Endothelial cell of umbilical vein (primary cell): ENCODE data around the gene VSTM2B. TPM values are rescaled to one million over a fixed set of nuclear protein-coding genes. Genes with fewer than 3 reads are reported as not detected.

Experiments used
- BruUV-seq: library from RNA; stranded (reverse); fragments of 400-500 nt; replicated peaks from 2 replicates; lab custom pipeline; 2021; lab: Mats Ljungman, UMichigan
- CTCF ChIA-PET: fragments of 300-600, 350-600 bp; sonication (Branson Sonifier 250); formaldehyde crosslinking; loops from one replicate; lab custom pipeline; 2021; ENCODE audit warnings: antibody characterized with exemption, inconsistent platforms; lab: Charles Lee
- POLR2A ChIA-PET: fragments of 300-600, 350-600 bp; sonication (Branson Sonifier 250); formaldehyde crosslinking; loops from one replicate; lab custom pipeline; 2021; ENCODE audit warnings: antibody characterized with exemption, inconsistent platforms; lab: Charles Lee
- DNase-seq: peaks from one replicate; pipeline ENCODE4 v3.0.0-alpha.2; 2011; ENCODE audit warnings: low read depth, low spot score
- FAIRE-seq: peaks from 2 replicates; lab custom pipeline; 2011; peaks lifted over from hg19 to GRCh38; lab: Jason Lieb, UNC
- H2AFZ ChIP-seq: 2 replicates; pipeline ENCODE4 v1.6.0; 2012; ENCODE audit warnings: low read depth, low read length, control low read depth, inconsistent platforms
- H3K27ac ChIP-seq: 2 replicates; pipeline ENCODE4 v1.5.1; 2011; ENCODE audit warnings: low read depth, mild to moderate bottlenecking, control low read depth, low read length, moderate library complexity; ENCODE audit not compliant: insufficient read depth
- H3K27me3 ChIP-seq, 2 experiments: 2 replicates each; pipeline versions ENCODE4 v1.6.0 to v1.6.1; 2011; ENCODE audit warnings: low read length in 2 of 2, mixed read lengths in 1 of 2; ENCODE audit not compliant: control insufficient read depth in 2 of 2, insufficient read depth in 2 of 2
- H3K36me3 ChIP-seq, 2 experiments: 2 replicates in 1 of 2; 3 replicates in 1 of 2; pipeline ENCODE4 v1.5.1; 2011; ENCODE audit warnings: low read length in 2 of 2, mild to moderate bottlenecking in 1 of 2, moderate library complexity in 1 of 2; ENCODE audit not compliant: control insufficient read depth in 2 of 2, insufficient read depth in 2 of 2; ENCODE audit errors: extremely low read depth in 1 of 2
- H3K4me1 ChIP-seq: 3 replicates; pipeline ENCODE4 v1.5.1; 2011; ENCODE audit warnings: mild to moderate bottlenecking, low read length; ENCODE audit not compliant: control insufficient read depth, insufficient read depth; ENCODE audit errors: extremely low read depth
- H3K4me2 ChIP-seq: 2 replicates; pipeline ENCODE4 v1.6.1; 2011; ENCODE audit warnings: low read length, control low read depth, mixed read lengths; ENCODE audit not compliant: insufficient read depth
- H3K4me3 ChIP-seq, 3 experiments: fragments of 200-600 bp in 1 of 3; sonication (generic), shearing (Covaris generic) in 1 of 3; replicated peaks in 1 of 3; 2 replicates each; pipeline ENCODE4 v1.5.1; 2011 to 2016; ENCODE audit warnings: control low read depth in 3 of 3, low read length in 3 of 3, mild to moderate bottlenecking in 2 of 3, inconsistent platforms in 1 of 3, low read depth in 1 of 3, moderate library complexity in 1 of 3; ENCODE audit not compliant: insufficient read depth in 1 of 3
- H3K79me2 ChIP-seq: 2 replicates; pipeline ENCODE4 v1.6.0; 2012; ENCODE audit warnings: low read length, inconsistent platforms; ENCODE audit not compliant: control insufficient read depth, insufficient read depth
- H3K9ac ChIP-seq: replicated peaks from 2 replicates; pipeline ENCODE3; 2011; ENCODE audit warnings: low read length, control low read depth; ENCODE audit not compliant: insufficient read depth; ENCODE audit errors: extremely low read depth
- H3K9me1 ChIP-seq: replicated peaks from 3 replicates; pipeline ENCODE4 v1.6.0; 2011; ENCODE audit warnings: mild to moderate bottlenecking, low read length; ENCODE audit not compliant: control insufficient read depth, insufficient read depth; ENCODE audit errors: extremely low read depth
- H3K9me3 ChIP-seq: replicated peaks from 2 replicates; pipeline ENCODE4 v1.5.1; 2012; ENCODE audit warnings: low read length, inconsistent platforms; ENCODE audit not compliant: control insufficient read depth, insufficient read depth
- H4K20me1 ChIP-seq: replicated peaks from 2 replicates; pipeline ENCODE3; 2011; ENCODE audit warnings: mild to moderate bottlenecking, low read length; ENCODE audit not compliant: control insufficient read depth, insufficient read depth; ENCODE audit errors: extremely low read depth
- CTCF ChIP-seq, 2 donors: IDR thresholded peaks; 1 replicate in 1 of 2; 2 replicates in 1 of 2; pipeline ENCODE4 v1.5.1; 2011; ENCODE audit warnings: low read length in 2 of 2, mild to moderate bottlenecking in 2 of 2, moderate library complexity in 2 of 2, control low read depth in 1 of 2, inconsistent platforms in 1 of 2, low read depth in 1 of 2; ENCODE audit not compliant: insufficient read depth in 1 of 2; ENCODE audit errors: extremely low read depth in 1 of 2
- EZH2 ChIP-seq: IDR thresholded peaks from 2 replicates; pipeline ENCODE4 v1.6.1; 2012; ENCODE audit warnings: borderline replicate concordance, low read depth, mild to moderate bottlenecking, moderate library complexity, low read length, inconsistent platforms; ENCODE audit not compliant: severe bottlenecking
- FOS ChIP-seq: IDR thresholded peaks from 2 replicates; pipeline ENCODE4 v1.6.1; 2011; ENCODE audit warnings: mild to moderate bottlenecking, low read length, moderate library complexity, borderline replicate concordance; ENCODE audit not compliant: insufficient read depth
- GATA2 ChIP-seq: IDR thresholded peaks from 2 replicates; pipeline ENCODE4 v1.7.0; 2011; ENCODE audit warnings: low read depth, mild to moderate bottlenecking, moderate library complexity, mixed read lengths, low read length; ENCODE audit not compliant: insufficient read length, insufficient read depth
- JUN ChIP-seq: IDR thresholded peaks from 2 replicates; pipeline ENCODE4 v1.6.1; 2011; ENCODE audit warnings: borderline replicate concordance, low read depth; ENCODE audit not compliant: insufficient read length, insufficient read depth
- MAX ChIP-seq: IDR thresholded peaks from 2 replicates; pipeline ENCODE4 v1.6.1; 2011; ENCODE audit not compliant: insufficient read depth, insufficient read length
- MYC ChIP-seq: IDR thresholded peaks from one replicate; pipeline ENCODE4 v1.6.1; 2011; ENCODE audit warnings: mild to moderate bottlenecking, low read depth, low read length
- POLR2A ChIP-seq: IDR thresholded peaks from 2 replicates; pipeline ENCODE4 v1.6.1; 2012; ENCODE audit warnings: low read depth, mild to moderate bottlenecking, control low read depth, low read length
- POLR2AphosphoS5 ChIP-seq: IDR thresholded peaks from 2 replicates; pipeline ENCODE4 v1.6.1; 2012; ENCODE audit warnings: low read depth, mild to moderate bottlenecking, control low read depth, low read length, moderate library complexity; ENCODE audit not compliant: insufficient read depth
- dilution Hi-C: fragments of 300-500 bp; cut with MboI; formaldehyde crosslinking; loops from one replicate; pipeline ENCODE4 v1.15.0; 2019; ENCODE audit warnings: low sequenced_read_pairs; ENCODE audit not compliant: extremely low pct_ligation_motif_present
- intact Hi-C: fragments of 100-400 bp; cut with micrococcal nuclease; formaldehyde crosslinking; loops from one replicate; pipeline ENCODE4 v1.10.0; 2022
- polyA plus RNA-seq, 4 experiments: library from polyadenylated mRNA; depleted of rRNA in 3 of 4; stranded (reverse) in 3 of 4; unstranded in 1 of 4; fragments of >200 nt; gene quantifications; 2 replicates each; pipeline versions ENCODE4 v1.2.1 to v1.2.3, GENCODE V29; 2011 to 2012; ENCODE audit warnings: missing spikeins in 1 of 4
- total RNA-seq: library from RNA; stranded (reverse); gene quantifications from 2 replicates; pipeline ENCODE4 v1.2.3, GENCODE V29; 2021

VSTM2B gene
- total and polyA plus RNA-seq, 2 donors (not counting 3 experiments of a cell fraction or from before 2014, with no cell fraction given), result not detected

GRCh38 chr19:29516821-29517395, 8.9 kb upstream of the VSTM2B start:
- DNase-seq, result no peak
- Histone ChIP-seq H3K9me3 (no peaks in the 10 kb centered on the region), H3K4me1 (no peaks in the 10 kb centered on the region), H3K9me1 (no peaks in the 10 kb centered on the region), H3K36me3 (no peaks in the 10 kb centered on the region), H3K4me2 (no peak overlapping the region), H2AFZ (no peak overlapping the region), H4K20me1 (no peaks in the 10 kb centered on the region), H3K27me3 (no peaks in the 10 kb centered on the region), H3K27ac (no peak overlapping the region), H3K9ac (no peak overlapping the region), H3K4me3 (no peak overlapping the region), H3K79me2 (no peaks in the 10 kb centered on the region)
- no TSS peak for BruUV-seq
- intact Hi-C loops (no loop called here), dilution Hi-C loops (no loop called here)
- TF ChIP-seq MAX (no peak), JUN (no peak), GATA2 (no peak), POLR2AphosphoS5 (no peak), POLR2A (no peak), EZH2 (no peak), CTCF (IDR thresholded peaks at IDR 0.05; ENCODE audit: extremely low read depth in 1 of 2, insufficient read depth in 1 of 2, low read depth in 1 of 2, low read length in 2 of 2) (no peak), MYC (no peak), FOS (no peak)
- ChIA-PET CTCF (no interaction called here), POLR2A (no interaction called here)
- FAIRE-seq, result no peak
